ENCODE results near the gene ADD2.
"Not testable (repeated sequence)": the region's sequence is repeated elsewhere in the genome, so short reads cannot be mapped to it uniquely, and the experiment has no call there.

Gene ADD2

GRCh38 chr2:70630761-70631160, 137.2 kb downstream of the ADD2 start:
- DNase-seq = no peak

GRCh38 chr2:70627211-70627898, 140.6 kb downstream of the ADD2 start:
- no peak for DNase-seq

GRCh38 chr2:70626254-70626990, 141.6 kb downstream of the ADD2 start:
- DNase-seq = no peak

- DNase-seq = not testable (repeated sequence)
These were observed 146.5 kb downstream of the ADD2 start for GRCh38 chr2:70621536-70621935.

GRCh38 chr2:70620020-70620419, 148.0 kb downstream of the ADD2 start:
- peak; percentile 56 for DNase-seq

- DNase-seq = no peak
These were observed 148.8 kb downstream of the ADD2 start for GRCh38 chr2:70619167-70619566.

- DNase-seq = no peak
These were observed 151.8 kb downstream of the ADD2 start for GRCh38 chr2:70616168-70616694.

GRCh38 chr2:70615222-70615621, 152.8 kb downstream of the ADD2 start:
- DNase-seq = no peak

- no peak for DNase-seq
These were observed 154.5 kb downstream of the ADD2 start for GRCh38 chr2:70613521-70613920.

GRCh38 chr2:70612574-70612973, 155.4 kb downstream of the ADD2 start:
- DNase-seq = no peak

GRCh38 chr2:70608373-70608772, 159.6 kb downstream of the ADD2 start:
- no peak for DNase-seq

GRCh38 chr2:70607121-70607561, 160.9 kb downstream of the ADD2 start:
- no peak for DNase-seq

Data from NCI-H146 (cell line).